ENCODE data around the gene CHIC2.

- TF ChIP-seq CTCF (IDR thresholded peaks at IDR 0.05) = no peak
- no peak for TF ChIP-seq POLR2A (IDR thresholded peaks at IDR 0.05)
Observed at GRCh38 chr4:54103190-54103574, 38.8 kb upstream of the CHIC2 start.
